ENCODE results near the gene ZWILCH.

- TF ChIP-seq POLR2A (IDR thresholded peaks at IDR 0.05): no peak
- TF ChIP-seq, protein P1, sequence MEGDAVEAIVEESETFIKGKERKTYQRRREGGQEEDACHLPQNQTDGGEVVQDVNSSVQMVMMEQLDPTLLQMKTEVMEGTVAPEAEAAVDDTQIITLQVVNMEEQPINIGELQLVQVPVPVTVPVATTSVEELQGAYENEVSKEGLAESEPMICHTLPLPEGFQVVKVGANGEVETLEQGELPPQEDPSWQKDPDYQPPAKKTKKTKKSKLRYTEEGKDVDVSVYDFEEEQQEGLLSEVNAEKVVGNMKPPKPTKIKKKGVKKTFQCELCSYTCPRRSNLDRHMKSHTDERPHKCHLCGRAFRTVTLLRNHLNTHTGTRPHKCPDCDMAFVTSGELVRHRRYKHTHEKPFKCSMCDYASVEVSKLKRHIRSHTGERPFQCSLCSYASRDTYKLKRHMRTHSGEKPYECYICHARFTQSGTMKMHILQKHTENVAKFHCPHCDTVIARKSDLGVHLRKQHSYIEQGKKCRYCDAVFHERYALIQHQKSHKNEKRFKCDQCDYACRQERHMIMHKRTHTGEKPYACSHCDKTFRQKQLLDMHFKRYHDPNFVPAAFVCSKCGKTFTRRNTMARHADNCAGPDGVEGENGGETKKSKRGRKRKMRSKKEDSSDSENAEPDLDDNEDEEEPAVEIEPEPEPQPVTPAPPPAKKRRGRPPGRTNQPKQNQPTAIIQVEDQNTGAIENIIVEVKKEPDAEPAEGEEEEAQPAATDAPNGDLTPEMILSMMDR (IDR thresholded peaks at IDR 0.05): no peak
These were observed 68.2 kb downstream of the ZWILCH start for GRCh38 chr15:66573348-66573718.
